Transverse colon (tissue), 3 donors: ENCODE measurements around the gene STX7.

Experiments used
- CTCF ChIP-seq, 5 experiments: fragments of 200-600 bp in 3 of 5; fragments of 450-650 bp in 2 of 5; sonication (generic) in 3 of 5; IDR thresholded peaks; 1 replicate in 2 of 5; 2 replicates in 3 of 5; pipeline ENCODE4 v1.5.1; 2016 to 2017; ENCODE audit warnings: antibody characterized with exemption in 5 of 5, inconsistent platforms in 3 of 5, mild to moderate bottlenecking in 2 of 5, moderate library complexity in 1 of 5
- EP300 ChIP-seq: sonication (generic); formaldehyde crosslinking; IDR thresholded peaks from one replicate; pipeline ENCODE4 v1.6.1; 2017; ENCODE audit warnings: antibody characterized with exemption, low read depth

- TF ChIP-seq CTCF (IDR thresholded peaks at IDR 0.05) (no peak), EP300 (no peak)
These were observed 98.6 kb downstream of the STX7 start for GRCh38 chr6:132414322-132414721.
